Brain microvascular endothelial cell (primary cell): ENCODE results near the gene TMEM79.

Experiments used
- DNase-seq: peaks from one replicate; pipeline ENCODE4 v3.0.0-alpha.2; 2020
- H3K27ac ChIP-seq: fragments of 250-450 bp; sonication (Bioruptor Pico); 2 replicates; pipeline ENCODE4 v1.5.1; 2020; ENCODE audit warnings: mild to moderate bottlenecking, moderate library complexity
- H3K27me3 ChIP-seq: fragments of 250-450 bp; sonication (Bioruptor Pico); replicated peaks from 2 replicates; pipeline ENCODE4 v1.5.1; 2020; ENCODE audit warnings: mild to moderate bottlenecking
- H3K36me3 ChIP-seq: fragments of 250-450 bp; sonication (Bioruptor Pico); replicated peaks from 2 replicates; pipeline ENCODE4 v1.5.1; 2020; ENCODE audit warnings: mild to moderate bottlenecking
- H3K4me3 ChIP-seq: 2 replicates; pipeline ENCODE4 v1.5.1; 2011; ENCODE audit warnings: low read depth, mild to moderate bottlenecking, control low read depth, low read length, moderate library complexity
- CTCF ChIP-seq: IDR thresholded peaks from 2 replicates; pipeline ENCODE4 v1.5.1; 2011; ENCODE audit warnings: low read depth, mild to moderate bottlenecking, moderate library complexity, low read length, control low read depth, inconsistent platforms; ENCODE audit errors: missing control alignments
- in situ Hi-C: cut with HindIII; loops from 2 replicates; pipeline ENCODE4 v1.10.0; 2017; ENCODE audit warnings: low sequenced_read_pairs, low pct_ligation_motif_present

TMEM79 gene

GRCh38 chr1:156244126-156244525, 40.0 kb upstream of the TMEM79 start:
- no peak for TF ChIP-seq CTCF
- in situ Hi-C loops = no loop called here
- Histone ChIP-seq H3K27ac (no peak overlapping the region), H3K36me3 (peaks cover 5% of the 10 kb centered on the region), H3K4me3 (no peak overlapping the region), H3K27me3 (peaks cover 7% of the 10 kb centered on the region)
- no peak for DNase-seq

- H3K27me3 ChIP-seq = peaks cover 7% of the 10 kb centered on the region
- in situ Hi-C loops = no loop called here
- H3K36me3 ChIP-seq = peaks cover 10% of the 10 kb centered on the region
- no peak for TF ChIP-seq CTCF
- H3K4me3 ChIP-seq = no peak overlapping the region
- H3K27ac ChIP-seq = no peak overlapping the region
- no peak for DNase-seq
Observed at GRCh38 chr1:156244712-156245111, 39.4 kb upstream of the TMEM79 start.

GRCh38 chr1:156245451-156246232, 38.5 kb upstream of the TMEM79 start:
- no peak for TF ChIP-seq CTCF
- no peak for DNase-seq

GRCh38 chr1:156246241-156246780, 37.8 kb upstream of the TMEM79 start:
- peaks cover 7% of the 10 kb centered on the region for H3K27me3 ChIP-seq
- no peak for DNase-seq
- peak overlapping the region; percentile 9 for H3K4me3 ChIP-seq
- in situ Hi-C loops = no loop called here
- peaks cover 26% of the 10 kb centered on the region for H3K36me3 ChIP-seq
- no peak for TF ChIP-seq CTCF
- H3K27ac ChIP-seq = no peak overlapping the region

More at GRCh38 chr1:156245451-156246232, 38.5 kb upstream of the TMEM79 start:
- peaks cover 19% of the 10 kb centered on the region for H3K36me3 ChIP-seq
- H3K27me3 ChIP-seq = peaks cover 7% of the 10 kb centered on the region
- H3K4me3 ChIP-seq = peak overlapping the region; percentile 26
- H3K27ac ChIP-seq = no peak overlapping the region
- in situ Hi-C loops = no loop called here

GRCh38 chr1:156246781-156247459, 37.2 kb upstream of the TMEM79 start:
- DNase-seq = no peak
- no peak for TF ChIP-seq CTCF
- Histone ChIP-seq H3K36me3 (peaks cover 32% of the 10 kb centered on the region), H3K27ac (no peak overlapping the region), H3K4me3 (no peak overlapping the region), H3K27me3 (peaks cover 7% of the 10 kb centered on the region)
- in situ Hi-C loops = no loop called here
